Calu3 (cell line): ENCODE results near the gene USP40. TPM values are rescaled to one million over a fixed set of nuclear protein-coding genes. Genes with fewer than 3 reads are reported as not detected.

Experiments
- BruUV-seq: library from RNA; stranded (reverse); fragments of 400-500 nt; replicated peaks from 2 replicates; lab custom pipeline; 2021; lab: Mats Ljungman, UMichigan
- CTCF ChIA-PET: fragments of 300-600 bp; sonication (Branson Sonifier 250); formaldehyde crosslinking; loops from one replicate; lab custom pipeline; 2022; ENCODE audit warnings: antibody characterized with exemption; lab: Charles Lee
- DNase-seq: peaks from one replicate; pipeline ENCODE4 v3.0.0; 2022
- H3K27ac Mint-ChIP-seq: one replicate; pipeline ENCODE4 v1.8.0; 2022; ENCODE audit warnings: mixed read lengths; ENCODE audit not compliant: unreplicated experiment
- H3K27me3 Mint-ChIP-seq: one replicate; pipeline ENCODE4 v1.8.0; 2022; ENCODE audit warnings: mixed read lengths; ENCODE audit not compliant: unreplicated experiment
- H3K36me3 Mint-ChIP-seq: one replicate; pipeline ENCODE4 v1.8.0; 2022; ENCODE audit warnings: mild to moderate bottlenecking, moderate library complexity, mixed read lengths; ENCODE audit not compliant: insufficient read depth, unreplicated experiment
- H3K4me1 Mint-ChIP-seq: one replicate; pipeline ENCODE4 v1.8.0; 2022; ENCODE audit warnings: mild to moderate bottlenecking, low read depth, mixed read lengths; ENCODE audit not compliant: unreplicated experiment
- H3K4me3 Mint-ChIP-seq: one replicate; pipeline ENCODE4 v1.8.0; 2022; ENCODE audit warnings: mild to moderate bottlenecking, low read depth, moderate library complexity, mixed read lengths; ENCODE audit not compliant: unreplicated experiment
- H3K9me3 Mint-ChIP-seq: one replicate; pipeline ENCODE4 v1.8.0; 2022; ENCODE audit warnings: low read depth, mixed read lengths; ENCODE audit not compliant: unreplicated experiment
- CTCF ChIP-seq: fragments of 200-600 bp; IDR thresholded peaks from one replicate; pipeline ENCODE4 v1.8.0; 2022; ENCODE audit warnings: antibody characterized with exemption; ENCODE audit not compliant: unreplicated experiment
- intact Hi-C: fragments of 100-400 bp; cut with micrococcal nuclease; formaldehyde crosslinking; loops from one replicate; pipeline ENCODE4 v1.10.0; 2022; ENCODE audit not compliant: unreplicated experiment
- total RNA-seq: library from RNA; stranded (reverse); gene quantifications from 2 replicates; pipeline ENCODE4 v1.2.3, GENCODE V29; 2022

USP40 gene
- total RNA-seq, 1 experiment from 2014 or later = 44.2 TPM

DNA sequence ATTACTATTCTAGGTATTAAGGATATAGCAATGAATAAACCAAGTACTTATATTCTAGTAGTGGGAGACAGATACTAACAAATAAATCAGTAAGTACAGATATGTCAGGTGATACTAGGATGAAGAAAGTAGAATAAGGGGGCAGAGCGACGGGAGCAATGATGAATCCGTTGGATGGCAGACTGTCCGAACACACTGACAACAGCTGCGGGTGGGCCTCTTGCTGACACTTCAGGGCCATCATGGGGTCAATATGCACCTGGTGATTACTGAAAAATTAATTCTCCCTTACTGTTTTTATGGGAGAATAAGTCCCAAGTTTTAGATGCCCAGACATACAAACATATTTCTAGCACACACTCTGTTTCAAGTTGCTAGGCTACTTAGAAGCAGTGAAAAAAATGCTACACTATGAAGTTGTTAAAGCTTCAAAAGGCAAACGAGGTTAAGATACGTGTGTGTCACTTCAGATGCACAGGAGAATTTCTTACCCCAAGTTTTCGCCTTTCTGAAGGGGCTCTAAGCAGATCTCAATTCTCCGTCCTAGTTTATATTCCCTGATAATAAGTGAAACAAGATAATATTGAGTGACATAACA lies 78.7 kb downstream of the USP40 start:
- Mint-ChIP-seq H3K36me3 (peaks cover 52% of the 10 kb centered on the region), H3K4me1 (peaks cover 46% of the 10 kb centered on the region), H3K27ac (peak overlapping the region; percentile 91), H3K27me3 (no peaks in the 10 kb centered on the region), H3K9me3 (no peaks in the 10 kb centered on the region), H3K4me3 (no peak overlapping the region)
- BruUV-seq = no TSS peak
- no peak for TF ChIP-seq CTCF
- CTCF ChIA-PET = interaction anchor here (0.6 to 0.7 kb wide), 2 partner anchors 13 to 48 kb away, joined by 3 read pairs; no protein-coding TSS in a partner anchor
- DNase-seq = no peak
- intact Hi-C loops = loop anchor here (2.0 to 5.0 kb wide), 2 partner anchors 149 to 204 kb away; partner anchors contain the start of genes UGT1A10 and UGT1A6

DNA sequence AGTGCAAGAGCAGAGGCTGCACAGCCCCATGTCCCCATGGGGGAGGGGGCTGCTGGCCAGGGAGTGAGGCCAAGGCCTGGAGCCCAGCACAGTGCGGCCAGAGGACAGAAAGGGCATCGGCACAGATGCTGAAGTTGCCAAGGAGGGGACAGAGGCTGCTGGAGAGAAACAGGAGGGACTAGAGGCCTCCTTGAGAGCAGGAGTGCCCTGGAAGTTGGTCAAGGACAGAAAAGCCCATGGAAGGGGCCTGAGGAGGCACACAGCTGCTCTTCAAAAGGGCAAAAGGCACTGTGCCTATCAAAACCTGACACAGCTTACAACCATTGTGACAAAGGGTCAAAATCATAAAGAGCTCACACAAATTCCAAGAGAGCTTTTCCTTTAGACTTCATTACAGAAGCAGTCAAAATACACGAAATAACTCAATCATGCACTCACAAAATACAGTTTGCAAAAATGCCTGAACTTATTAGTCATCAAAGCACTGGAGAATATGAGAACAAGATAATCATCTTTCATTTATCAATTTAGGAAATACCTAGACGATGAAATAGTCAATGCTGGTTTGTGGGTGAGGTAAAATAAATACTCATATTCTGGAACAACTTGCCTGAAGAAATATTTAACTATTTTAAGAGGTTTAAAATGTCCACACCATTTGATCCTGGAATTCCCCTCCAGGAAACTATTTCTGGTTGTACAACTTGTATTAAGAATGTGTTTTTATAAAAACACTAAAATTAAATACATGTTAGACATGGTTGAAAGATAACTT lies 79.6 kb downstream of the USP40 start:
- Mint-ChIP-seq H3K9me3 (no peaks in the 10 kb centered on the region), H3K4me1 (peaks cover 46% of the 10 kb centered on the region), H3K27ac (peak overlapping the region; percentile 91), H3K36me3 (peaks cover 45% of the 10 kb centered on the region), H3K4me3 (peak overlapping the region; percentile 39), H3K27me3 (no peaks in the 10 kb centered on the region)
- intact Hi-C loops = loop anchor here (2.0 to 5.0 kb wide), 2 partner anchors 150 to 205 kb away; partner anchors contain the start of genes UGT1A10 and UGT1A6
- peak; percentile 26 for DNase-seq
- CTCF ChIA-PET = no interaction called here
- no TSS peak for BruUV-seq
- TF ChIP-seq CTCF = no peak

DNA sequence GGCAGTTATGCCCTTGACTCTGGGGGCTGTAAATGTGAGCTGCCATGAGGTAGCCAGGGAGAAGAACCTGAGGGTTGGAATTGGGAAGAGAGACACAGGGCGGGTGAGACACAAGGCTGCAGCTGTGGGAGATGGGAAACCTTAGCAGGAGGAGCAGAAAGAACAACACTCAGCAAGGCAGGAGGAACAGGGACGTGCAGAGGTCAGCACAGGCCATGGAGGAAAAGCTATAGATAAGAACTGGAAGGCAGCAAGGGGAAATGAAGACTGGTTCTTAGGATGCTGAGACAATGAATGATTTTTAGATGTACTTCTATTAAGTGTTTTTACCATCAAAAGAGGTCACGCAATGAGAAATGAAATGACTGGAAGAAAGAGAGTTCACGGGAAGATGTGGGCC lies 80.2 kb downstream of the USP40 start:
- no TSS peak for BruUV-seq
- H3K4me3 Mint-ChIP-seq = peak overlapping the region; percentile 39
- no peak for TF ChIP-seq CTCF
- intact Hi-C loops = loop anchor here (2.0 to 5.0 kb wide), 2 partner anchors 150 to 206 kb away; partner anchors contain the start of genes UGT1A10 and UGT1A6
- H3K36me3 Mint-ChIP-seq = peaks cover 45% of the 10 kb centered on the region
- H3K4me1 Mint-ChIP-seq = peaks cover 46% of the 10 kb centered on the region
- no peaks in the 10 kb centered on the region for H3K27me3 Mint-ChIP-seq
- no peaks in the 10 kb centered on the region for H3K9me3 Mint-ChIP-seq
- DNase-seq = no peak
- CTCF ChIA-PET = no interaction called here
- H3K27ac Mint-ChIP-seq = peak overlapping the region; percentile 91

- peak overlapping the region; percentile 39 for H3K4me3 Mint-ChIP-seq
- CTCF ChIA-PET = no interaction called here
- H3K27me3 Mint-ChIP-seq = no peaks in the 10 kb centered on the region
- H3K9me3 Mint-ChIP-seq = no peaks in the 10 kb centered on the region
- no peak for TF ChIP-seq CTCF
- peaks cover 46% of the 10 kb centered on the region for H3K4me1 Mint-ChIP-seq
- BruUV-seq = no TSS peak
- H3K27ac Mint-ChIP-seq = peak overlapping the region; percentile 91
- intact Hi-C loops = loop anchor here (2.0 to 5.0 kb wide), 2 partner anchors 151 to 207 kb away; partner anchors contain the start of genes UGT1A10 and UGT1A6
- DNase-seq = no peak
- H3K36me3 Mint-ChIP-seq = peaks cover 45% of the 10 kb centered on the region
These were observed 80.9 kb downstream of the USP40 start for GRCh38 chr2:233485726-233486125.
